Type B pancreatic cell (in vitro differentiated cells): Measurements from ENCODE around the gene KCNJ6. TPM values are rescaled to one million over a fixed set of nuclear protein-coding genes. Genes with fewer than 3 reads are reported as not detected.
A peak's percentile ranks its signal among the peaks of the same experiment; 100 is the strongest.

Experiments used
- DNase-seq: peaks from one replicate; pipeline ENCODE4 v3.0.0; 2021; ENCODE audit warnings: mixed read lengths; ENCODE audit not compliant: unreplicated experiment; ENCODE audit errors: extremely low spot score
- H3K27ac Mint-ChIP-seq: 2 replicates; pipeline ENCODE4 v1.8.0; 2021; ENCODE audit warnings: mild to moderate bottlenecking, mixed read lengths
- H3K27me3 Mint-ChIP-seq: 2 replicates; pipeline ENCODE4 v1.8.0; 2021; ENCODE audit warnings: mixed read lengths
- H3K36me3 Mint-ChIP-seq: 2 replicates; pipeline ENCODE4 v1.8.0; 2021; ENCODE audit warnings: mixed read lengths
- H3K4me1 Mint-ChIP-seq: one replicate; pipeline ENCODE4 v1.8.0; 2021; ENCODE audit warnings: mixed read lengths; ENCODE audit not compliant: unreplicated experiment
- H3K4me3 Mint-ChIP-seq: 2 replicates; pipeline ENCODE4 v1.8.0; 2021; ENCODE audit warnings: mild to moderate bottlenecking, mixed read lengths
- H3K9me3 Mint-ChIP-seq: 2 replicates; pipeline ENCODE4 v1.8.0; 2021; ENCODE audit warnings: mixed read lengths
- total RNA-seq: library from RNA; stranded (reverse); gene quantifications from 2 replicates; pipeline ENCODE4 v1.2.1, GENCODE V29; 2021; ENCODE audit warnings: low replicate concordance
- TF ChIP-seq, protein P1 (sequence below): fragments of 200-600 bp; sonication (generic); conservative IDR thresholded peaks from 2 replicates; pipeline ENCODE4 v1.5.0; 2021; ENCODE audit warnings: antibody characterized with exemption, mild to moderate bottlenecking

The KCNJ6 gene
- total RNA-seq, 1 donor from 2014 or later: 2.1 TPM

DNA sequence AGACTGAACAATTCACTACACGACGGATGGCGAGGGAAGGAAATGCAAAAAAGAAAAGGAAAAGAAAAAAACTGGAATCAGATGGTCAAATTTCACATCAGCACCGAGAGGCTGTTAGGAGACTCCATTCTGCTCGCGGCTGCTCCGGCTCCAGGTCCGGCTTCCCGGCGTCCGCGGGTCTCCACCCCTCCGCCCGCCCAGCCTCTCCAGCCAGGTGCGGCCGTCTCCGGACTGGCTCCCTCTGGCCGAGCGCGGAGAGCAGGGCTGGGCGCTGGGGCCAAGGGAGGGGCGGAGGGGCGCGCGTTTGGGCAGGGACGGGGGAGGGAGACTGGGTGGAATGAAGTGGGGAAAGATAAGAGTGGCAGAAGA lies 332 bp downstream of the KCNJ6 start:
- Mint-ChIP-seq H3K4me3 (peak overlapping the region; percentile 84), H3K9me3 (no peaks in the 10 kb centered on the region), H3K4me1 (peaks cover 14% of the 10 kb centered on the region), H3K27me3 (peaks cover 87% of the 10 kb centered on the region), H3K27ac (no peak overlapping the region), H3K36me3 (no peaks in the 10 kb centered on the region)
- no peak for DNase-seq
- TF ChIP-seq, protein P1, sequence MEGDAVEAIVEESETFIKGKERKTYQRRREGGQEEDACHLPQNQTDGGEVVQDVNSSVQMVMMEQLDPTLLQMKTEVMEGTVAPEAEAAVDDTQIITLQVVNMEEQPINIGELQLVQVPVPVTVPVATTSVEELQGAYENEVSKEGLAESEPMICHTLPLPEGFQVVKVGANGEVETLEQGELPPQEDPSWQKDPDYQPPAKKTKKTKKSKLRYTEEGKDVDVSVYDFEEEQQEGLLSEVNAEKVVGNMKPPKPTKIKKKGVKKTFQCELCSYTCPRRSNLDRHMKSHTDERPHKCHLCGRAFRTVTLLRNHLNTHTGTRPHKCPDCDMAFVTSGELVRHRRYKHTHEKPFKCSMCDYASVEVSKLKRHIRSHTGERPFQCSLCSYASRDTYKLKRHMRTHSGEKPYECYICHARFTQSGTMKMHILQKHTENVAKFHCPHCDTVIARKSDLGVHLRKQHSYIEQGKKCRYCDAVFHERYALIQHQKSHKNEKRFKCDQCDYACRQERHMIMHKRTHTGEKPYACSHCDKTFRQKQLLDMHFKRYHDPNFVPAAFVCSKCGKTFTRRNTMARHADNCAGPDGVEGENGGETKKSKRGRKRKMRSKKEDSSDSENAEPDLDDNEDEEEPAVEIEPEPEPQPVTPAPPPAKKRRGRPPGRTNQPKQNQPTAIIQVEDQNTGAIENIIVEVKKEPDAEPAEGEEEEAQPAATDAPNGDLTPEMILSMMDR: no peak

DNA sequence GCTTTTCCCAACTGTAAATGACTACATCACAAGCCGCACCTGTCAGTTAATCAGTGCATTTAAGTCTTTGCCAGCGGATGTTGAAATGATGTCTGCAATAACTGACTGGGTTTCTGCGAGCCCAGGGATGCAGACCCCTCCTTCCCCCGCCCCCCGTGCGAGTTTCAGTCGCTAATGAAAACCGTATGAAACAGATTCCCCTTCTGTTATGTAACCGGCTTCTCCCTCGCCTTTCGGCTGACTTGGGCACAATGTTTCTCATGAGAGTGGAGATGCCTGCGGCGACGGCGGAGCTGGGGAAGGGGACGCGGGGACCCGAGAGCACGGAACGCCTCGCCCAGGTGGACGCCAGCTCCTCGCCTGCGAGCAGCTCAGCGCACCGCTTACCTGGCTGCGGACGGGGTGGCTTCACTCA lies 753 bp downstream of the KCNJ6 start:
- Mint-ChIP-seq H3K27ac (peak overlapping the region; percentile 25), H3K9me3 (no peaks in the 10 kb centered on the region), H3K4me3 (peak overlapping the region; percentile 83), H3K27me3 (peaks cover 86% of the 10 kb centered on the region), H3K4me1 (peaks cover 14% of the 10 kb centered on the region), H3K36me3 (no peaks in the 10 kb centered on the region)
- DNase-seq: no peak
- TF ChIP-seq, protein P1: no peak

DNA sequence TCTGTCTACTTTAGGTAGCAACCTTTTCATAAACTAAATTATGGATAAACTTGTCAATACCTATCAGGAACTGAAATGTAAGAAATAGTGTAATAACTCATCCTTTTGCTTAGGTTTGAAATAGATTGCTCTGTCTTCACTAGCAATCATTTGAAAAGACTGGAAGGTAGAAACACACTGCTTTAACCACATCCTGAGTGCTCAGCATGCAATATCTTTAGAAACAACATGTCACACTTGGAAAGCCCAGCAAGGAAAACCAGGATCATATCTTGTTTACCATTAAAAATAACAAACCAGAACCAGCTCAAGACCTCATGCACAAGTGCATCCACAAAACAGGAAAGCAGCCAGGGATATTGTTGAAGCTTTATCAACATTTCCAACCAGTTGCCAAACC lies 3.6 kb downstream of the KCNJ6 start:
- Mint-ChIP-seq H3K36me3 (no peaks in the 10 kb centered on the region), H3K4me1 (peaks cover 14% of the 10 kb centered on the region), H3K4me3 (no peak overlapping the region), H3K27ac (no peak overlapping the region), H3K27me3 (peaks cover 82% of the 10 kb centered on the region), H3K9me3 (no peaks in the 10 kb centered on the region)
- TF ChIP-seq, protein P1: no peak
- no peak for DNase-seq

DNA sequence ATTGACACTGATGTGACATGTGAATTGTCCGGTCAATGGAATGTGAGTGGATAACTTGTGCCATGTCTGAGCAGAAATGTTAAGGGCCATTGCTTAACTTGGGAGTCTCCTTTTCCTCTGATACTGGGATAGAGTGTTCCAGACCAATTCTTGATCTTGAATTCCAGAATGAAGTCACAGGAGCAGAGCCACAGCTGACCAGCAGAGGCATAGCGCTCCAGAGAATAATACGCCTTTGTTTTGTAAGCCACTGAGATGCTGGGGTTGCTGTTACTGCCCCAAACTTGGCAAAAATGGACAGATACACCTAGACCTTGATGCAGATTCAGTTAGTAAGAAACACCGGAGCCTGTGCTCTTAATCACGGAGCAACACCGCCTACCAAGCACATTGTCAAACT lies 6.3 kb downstream of the KCNJ6 start:
- Mint-ChIP-seq H3K4me1 (peaks cover 4% of the 10 kb centered on the region), H3K27ac (no peak overlapping the region), H3K27me3 (peaks cover 70% of the 10 kb centered on the region), H3K36me3 (no peaks in the 10 kb centered on the region), H3K9me3 (no peaks in the 10 kb centered on the region), H3K4me3 (no peak overlapping the region)
- no peak for DNase-seq
- TF ChIP-seq, protein P1: no peak

DNA sequence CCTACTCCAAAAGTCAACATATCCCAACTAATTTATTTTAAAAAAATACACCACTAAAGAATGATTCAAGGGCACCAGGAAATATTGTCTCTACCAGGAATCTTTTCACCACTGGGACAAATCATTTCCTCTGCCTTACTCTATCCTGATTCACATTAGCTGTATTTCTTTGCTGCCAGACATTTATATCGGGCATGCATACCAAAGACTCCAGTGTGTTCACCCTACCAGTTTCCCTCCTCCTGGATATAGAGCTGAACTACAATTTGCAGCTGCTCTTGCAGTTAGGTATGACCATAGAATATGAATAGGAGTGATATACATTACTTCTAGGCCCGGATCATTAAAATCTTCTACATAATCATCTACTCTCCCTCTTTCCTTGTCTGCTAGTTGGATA lies 7.6 kb downstream of the KCNJ6 start:
- TF ChIP-seq, protein P1: no peak
- no peaks in the 10 kb centered on the region for H3K36me3 Mint-ChIP-seq
- peaks cover 65% of the 10 kb centered on the region for H3K27me3 Mint-ChIP-seq
- DNase-seq: no peak
- H3K9me3 Mint-ChIP-seq: no peaks in the 10 kb centered on the region
- H3K4me1 Mint-ChIP-seq: no peaks in the 10 kb centered on the region
- H3K4me3 Mint-ChIP-seq: no peak overlapping the region
- no peak overlapping the region for H3K27ac Mint-ChIP-seq

DNA sequence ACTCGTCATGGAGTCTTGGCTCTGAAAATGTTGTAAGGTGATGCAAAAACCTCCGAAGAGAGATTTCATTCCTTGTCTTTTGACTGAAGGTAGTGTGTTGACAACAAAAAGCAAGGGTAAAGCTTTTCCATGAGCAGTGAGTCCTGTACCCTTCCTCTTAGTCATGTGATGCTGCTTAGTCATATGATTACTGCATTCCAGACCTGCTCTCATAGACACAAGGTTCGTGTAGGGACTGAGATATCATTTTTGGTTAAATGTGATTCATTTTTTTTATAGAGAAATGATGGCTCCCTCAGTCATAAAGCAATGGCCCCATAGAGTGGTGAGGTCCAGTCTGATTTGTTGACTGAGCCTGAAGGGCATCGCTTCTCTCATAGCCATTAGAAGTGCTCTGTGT lies 9.2 kb downstream of the KCNJ6 start:
- no peaks in the 10 kb centered on the region for H3K9me3 Mint-ChIP-seq
- H3K27me3 Mint-ChIP-seq: peaks cover 62% of the 10 kb centered on the region
- no peaks in the 10 kb centered on the region for H3K4me1 Mint-ChIP-seq
- no peak overlapping the region for H3K27ac Mint-ChIP-seq
- TF ChIP-seq, protein P1: no peak
- no peaks in the 10 kb centered on the region for H3K36me3 Mint-ChIP-seq
- H3K4me3 Mint-ChIP-seq: no peak overlapping the region
- DNase-seq: no peak
